Vagina (tissue), 2 donors: ENCODE data around the gene HAPSTR1. TPM values are rescaled to one million over a fixed set of nuclear protein-coding genes. Genes with fewer than 3 reads are reported as not detected.

Source experiments
- DNase-seq, 2 donors: peaks; one replicate each; pipeline ENCODE4 v3.0.0-alpha.2; 2017; ENCODE audit errors: extremely low spot score in 2 of 2
- H3K27ac ChIP-seq: fragments of 200-600 bp; sonication (generic); one replicate; pipeline ENCODE4 v1.5.1; 2019
- H3K27me3 ChIP-seq: fragments of 200-600 bp; sonication (generic); one replicate; pipeline ENCODE4 v1.5.1; 2019
- H3K36me3 ChIP-seq, 2 donors: fragments of 200-600 bp; sonication (generic); one replicate each; pipeline ENCODE4 v1.5.1; 2017 to 2019
- H3K4me1 ChIP-seq: fragments of 200-600 bp; sonication (generic); one replicate; pipeline ENCODE4 v1.5.1; 2019
- H3K4me3 ChIP-seq, 2 donors: fragments of 200-600 bp; sonication (generic); 1 replicate in 1 of 2; 2 replicates in 1 of 2; pipeline ENCODE4 v1.5.1; 2016 to 2019
- H3K9me3 ChIP-seq: fragments of 200-600 bp; sonication (generic); one replicate; pipeline ENCODE4 v1.5.1; 2019
- POLR2A ChIP-seq, 2 donors: fragments of 450-650 bp; IDR thresholded peaks; one replicate each; pipeline ENCODE4 v1.6.1; 2017; ENCODE audit warnings: antibody characterized with exemption in 2 of 2, mild to moderate bottlenecking in 2 of 2, moderate library complexity in 2 of 2
- POLR2AphosphoS5 ChIP-seq, 2 donors: sonication (generic); formaldehyde crosslinking; IDR thresholded peaks; one replicate each; pipeline ENCODE4 v1.9.0; 2017; ENCODE audit warnings: antibody characterized with exemption in 2 of 2, mild to moderate bottlenecking in 2 of 2, low read depth in 1 of 2; ENCODE audit not compliant: insufficient read depth in 1 of 2
- intact Hi-C: fragments of 100-400 bp; cut with DNase I; formaldehyde crosslinking; loops from one replicate; pipeline ENCODE4 v1.15.1; 2023
- total RNA-seq: library from RNA; depleted of rRNA; stranded (reverse); fragments of >200 nt; gene quantifications from one replicate; pipeline ENCODE4 v1.2.3, GENCODE V29; 2016
- TF ChIP-seq, protein P1 (sequence below), 3 experiments: fragments of 450-650 bp in 2 of 3; fragments of 200-600 bp in 1 of 3; sonication (generic) in 1 of 3; IDR thresholded peaks; one replicate each; pipeline ENCODE4 v1.5.1; 2017 to 2019; ENCODE audit warnings: antibody characterized with exemption in 3 of 3, mild to moderate bottlenecking in 2 of 3, moderate library complexity in 2 of 3

HAPSTR1 gene
- total RNA-seq, 1 donor from 2014 or later: 33.6 TPM

DNA sequence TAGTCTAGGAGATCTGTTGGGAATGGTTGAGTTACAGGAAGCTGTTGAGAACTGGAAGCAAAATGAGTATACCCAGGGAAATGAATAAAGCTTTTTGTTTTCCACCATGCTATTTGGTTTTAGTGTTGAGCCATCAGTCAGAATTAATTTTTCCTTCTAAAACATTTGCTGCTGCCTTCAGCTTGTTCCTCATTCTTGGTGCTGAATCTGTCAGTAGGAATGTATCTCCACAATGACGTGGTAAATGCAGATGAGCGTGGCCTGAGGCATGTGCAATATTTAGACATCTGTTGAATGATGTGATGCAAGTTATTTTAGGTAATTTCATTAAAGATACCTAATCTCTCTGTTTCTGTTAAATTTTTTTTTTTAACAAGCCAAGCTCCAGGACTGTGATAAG is 10.9 kb downstream of the HAPSTR1 start:
- Histone ChIP-seq H3K4me3 (no peak overlapping the region), H3K9me3 (no peaks in the 10 kb centered on the region), H3K27ac (no peak overlapping the region), H3K36me3 (peaks cover 0 to 38% of the 10 kb centered on the region in 2 donors), H3K4me1 (peaks cover 100% of the 10 kb centered on the region), H3K27me3 (no peaks in the 10 kb centered on the region)
- intact Hi-C loops: no loop called here
- no peak for DNase-seq
- TF ChIP-seq POLR2AphosphoS5 (IDR thresholded peaks at IDR 0.05; ENCODE audit: insufficient read depth in 1 of 2, low read depth in 1 of 2) (no peak), POLR2A (IDR thresholded peaks at IDR 0.05) (no peak)
- TF ChIP-seq, protein P1, sequence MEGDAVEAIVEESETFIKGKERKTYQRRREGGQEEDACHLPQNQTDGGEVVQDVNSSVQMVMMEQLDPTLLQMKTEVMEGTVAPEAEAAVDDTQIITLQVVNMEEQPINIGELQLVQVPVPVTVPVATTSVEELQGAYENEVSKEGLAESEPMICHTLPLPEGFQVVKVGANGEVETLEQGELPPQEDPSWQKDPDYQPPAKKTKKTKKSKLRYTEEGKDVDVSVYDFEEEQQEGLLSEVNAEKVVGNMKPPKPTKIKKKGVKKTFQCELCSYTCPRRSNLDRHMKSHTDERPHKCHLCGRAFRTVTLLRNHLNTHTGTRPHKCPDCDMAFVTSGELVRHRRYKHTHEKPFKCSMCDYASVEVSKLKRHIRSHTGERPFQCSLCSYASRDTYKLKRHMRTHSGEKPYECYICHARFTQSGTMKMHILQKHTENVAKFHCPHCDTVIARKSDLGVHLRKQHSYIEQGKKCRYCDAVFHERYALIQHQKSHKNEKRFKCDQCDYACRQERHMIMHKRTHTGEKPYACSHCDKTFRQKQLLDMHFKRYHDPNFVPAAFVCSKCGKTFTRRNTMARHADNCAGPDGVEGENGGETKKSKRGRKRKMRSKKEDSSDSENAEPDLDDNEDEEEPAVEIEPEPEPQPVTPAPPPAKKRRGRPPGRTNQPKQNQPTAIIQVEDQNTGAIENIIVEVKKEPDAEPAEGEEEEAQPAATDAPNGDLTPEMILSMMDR (IDR thresholded peaks at IDR 0.05): no peak

DNA sequence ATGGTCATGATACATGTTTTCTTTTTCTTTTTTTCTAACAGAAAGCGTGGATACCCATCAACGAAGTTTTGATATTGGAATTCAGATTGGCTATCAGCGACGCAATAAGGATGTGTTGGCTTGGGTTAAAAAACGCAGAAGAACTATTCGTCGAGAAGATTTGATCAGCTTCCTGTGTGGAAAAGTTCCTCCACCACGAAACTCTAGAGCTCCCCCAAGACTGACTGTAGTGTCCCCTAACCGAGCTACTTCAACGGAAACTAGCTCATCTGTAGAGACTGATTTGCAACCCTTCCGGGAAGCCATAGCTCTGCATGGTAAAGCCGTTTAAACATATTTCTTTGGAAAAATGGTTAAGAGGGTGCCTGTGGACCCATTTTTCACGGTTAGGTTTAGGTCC is 11.5 kb downstream of the HAPSTR1 start:
- H3K36me3 ChIP-seq: peaks cover 0 to 32% of the 10 kb centered on the region in 2 donors
- no peak overlapping the region for H3K27ac ChIP-seq
- intact Hi-C loops: no loop called here
- no peak for DNase-seq
- H3K4me3 ChIP-seq: no peak overlapping the region
- peaks cover 100% of the 10 kb centered on the region for H3K4me1 ChIP-seq
- TF ChIP-seq, protein P1 (IDR thresholded peaks at IDR 0.05): no peak
- TF ChIP-seq POLR2A (IDR thresholded peaks at IDR 0.05) (no peak), POLR2AphosphoS5 (IDR thresholded peaks at IDR 0.05; ENCODE audit: insufficient read depth in 1 of 2, low read depth in 1 of 2) (no peak)
- no peaks in the 10 kb centered on the region for H3K9me3 ChIP-seq
- no peaks in the 10 kb centered on the region for H3K27me3 ChIP-seq

DNA sequence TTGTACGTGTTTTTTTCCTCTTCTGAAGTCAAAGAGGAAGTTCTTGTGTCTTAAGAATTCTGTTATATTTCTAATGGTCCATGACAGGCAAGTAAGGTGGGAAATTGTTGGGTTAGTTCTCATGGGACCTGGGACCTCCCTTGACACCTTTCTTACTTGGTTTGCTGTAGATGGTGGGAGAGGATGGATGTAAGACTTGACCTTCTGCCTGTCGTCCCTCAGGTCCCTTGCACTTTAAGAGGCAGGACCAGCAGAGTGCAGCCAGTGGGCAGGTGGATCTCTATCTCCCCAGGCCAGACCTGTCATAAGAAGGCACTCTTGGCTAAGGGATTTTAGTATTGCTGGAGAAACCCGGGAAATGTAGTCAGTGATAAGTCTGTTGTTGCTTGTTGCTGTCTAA is 12.1 kb downstream of the HAPSTR1 start:
- peaks cover 0 to 34% of the 10 kb centered on the region in 2 donors for H3K36me3 ChIP-seq
- TF ChIP-seq, protein P1 (IDR thresholded peaks at IDR 0.05): no peak
- TF ChIP-seq POLR2A (IDR thresholded peaks at IDR 0.05) (no peak), POLR2AphosphoS5 (IDR thresholded peaks at IDR 0.05; ENCODE audit: insufficient read depth in 1 of 2, low read depth in 1 of 2) (no peak)
- peaks cover 100% of the 10 kb centered on the region for H3K4me1 ChIP-seq

DNA sequence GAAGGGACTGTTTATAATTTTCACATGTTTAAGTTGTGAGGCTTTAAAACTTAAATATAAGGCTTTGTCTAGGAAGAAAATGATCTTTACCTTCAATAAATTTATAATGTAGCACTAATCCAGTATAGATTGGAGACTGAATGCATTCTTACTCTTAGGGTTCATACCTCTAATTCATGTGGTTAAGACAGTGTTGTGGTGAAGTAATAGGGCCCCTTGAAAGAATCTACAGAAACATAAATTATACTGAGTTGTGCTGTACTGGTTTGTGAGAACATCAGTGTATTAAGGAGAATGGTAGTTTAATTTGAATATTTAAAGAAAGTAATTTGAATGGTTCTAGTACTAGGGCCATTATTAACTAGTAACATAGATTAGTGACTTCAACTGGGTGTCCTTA is 13.7 kb downstream of the HAPSTR1 start:
- Histone ChIP-seq H3K4me1 (peaks cover 100% of the 10 kb centered on the region), H3K27me3 (no peaks in the 10 kb centered on the region), H3K9me3 (no peaks in the 10 kb centered on the region), H3K36me3 (peaks cover 0 to 37% of the 10 kb centered on the region in 2 donors), H3K27ac (no peak overlapping the region), H3K4me3 (no peak overlapping the region)
- intact Hi-C loops: no loop called here
- DNase-seq: no peak
- TF ChIP-seq POLR2A (IDR thresholded peaks at IDR 0.05) (no peak), POLR2AphosphoS5 (IDR thresholded peaks at IDR 0.05; ENCODE audit: insufficient read depth in 1 of 2, low read depth in 1 of 2) (no peak)
- TF ChIP-seq, protein P1 (IDR thresholded peaks at IDR 0.05): no peak

More for the DNA sequence above, 12.1 kb downstream of the HAPSTR1 start:
- DNase-seq: no peak
- Histone ChIP-seq H3K27me3 (no peaks in the 10 kb centered on the region), H3K9me3 (no peaks in the 10 kb centered on the region), H3K4me3 (no peak overlapping the region), H3K27ac (no peak overlapping the region)
- intact Hi-C loops: no loop called here

DNA sequence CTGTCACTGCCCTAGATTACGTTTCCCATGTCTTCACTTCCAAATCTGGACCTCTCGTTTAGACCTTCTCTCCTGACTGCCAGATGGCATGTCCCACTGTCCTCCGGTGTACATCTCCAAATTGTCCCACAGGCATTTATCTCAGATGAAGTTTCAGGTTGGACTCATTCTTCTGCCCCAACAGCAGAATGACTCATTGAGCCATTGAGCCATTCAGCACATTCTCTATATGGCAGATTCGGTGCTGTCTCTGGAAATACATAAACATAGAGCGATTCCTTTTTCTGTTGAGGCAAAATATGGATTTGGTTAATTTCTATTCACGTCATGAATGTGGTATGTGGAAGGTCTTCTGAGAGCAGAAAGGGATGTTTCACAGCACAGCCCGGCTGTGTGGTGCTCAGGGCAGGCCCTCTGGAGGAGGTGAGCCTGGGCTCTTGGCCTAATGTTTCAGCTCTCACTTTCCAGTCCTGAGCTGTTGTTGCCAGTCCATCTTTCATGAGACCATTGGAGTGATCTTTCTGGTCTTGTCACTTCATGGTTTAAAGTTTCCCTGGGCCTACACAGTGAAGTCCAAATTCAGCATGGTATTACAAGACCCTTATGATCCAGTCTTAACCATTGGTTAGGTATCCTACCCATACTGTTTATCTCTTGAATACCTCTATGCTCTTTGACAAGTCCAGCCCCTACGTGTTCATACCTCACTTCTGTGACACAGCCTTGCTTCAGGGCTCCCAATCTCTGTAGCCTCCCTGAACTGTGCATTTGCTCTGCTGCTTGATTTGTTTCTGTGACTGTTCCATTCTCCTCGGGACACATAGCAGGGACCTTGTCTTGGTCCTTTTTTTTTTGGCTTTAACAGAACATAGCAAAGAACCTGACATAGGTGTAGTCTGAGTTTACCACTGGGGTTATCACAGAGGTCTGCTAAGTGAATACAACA is 15.9 kb downstream of the HAPSTR1 start:
- TF ChIP-seq POLR2AphosphoS5 (IDR thresholded peaks at IDR 0.05; ENCODE audit: insufficient read depth in 1 of 2, low read depth in 1 of 2): no peak
- no peak for TF ChIP-seq POLR2A (IDR thresholded peaks at IDR 0.05)
- TF ChIP-seq, protein P1 (IDR thresholded peaks at IDR 0.05): no peak
- peaks cover 0 to 33% of the 10 kb centered on the region in 2 donors for H3K36me3 ChIP-seq
- H3K4me3 ChIP-seq: no peak overlapping the region
- no peaks in the 10 kb centered on the region for H3K9me3 ChIP-seq
- intact Hi-C loops: no loop called here
- peaks cover 100% of the 10 kb centered on the region for H3K4me1 ChIP-seq
- DNase-seq: no peak
- no peak overlapping the region for H3K27ac ChIP-seq
- no peaks in the 10 kb centered on the region for H3K27me3 ChIP-seq
